ENCODE data around the gene MINDY4.
"Not testable (repeated sequence)": the region's sequence is repeated elsewhere in the genome, so short reads cannot be mapped to it uniquely, and the experiment has no call there.

Gene MINDY4

DNA sequence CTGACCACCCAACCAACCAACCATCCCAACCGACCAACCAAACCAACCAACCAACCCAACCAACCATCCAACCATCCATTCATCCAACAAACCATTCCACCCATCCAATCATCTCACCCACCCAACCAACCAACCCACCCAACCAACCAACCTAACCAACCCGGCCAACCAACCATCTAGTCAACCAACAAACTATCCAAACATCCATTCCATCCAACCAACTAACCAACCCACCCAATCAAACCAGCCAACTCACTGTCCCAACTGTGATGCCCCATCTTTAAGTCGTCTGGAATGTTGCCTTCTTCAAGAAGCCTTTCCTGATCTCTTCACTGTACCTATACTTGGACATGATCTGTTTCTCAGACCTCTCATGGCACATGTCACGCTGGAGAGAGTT lies 31.6 kb downstream of the MINDY4 start:
- DNase-seq (ENCODE audit: low spot score): no peak

DNA sequence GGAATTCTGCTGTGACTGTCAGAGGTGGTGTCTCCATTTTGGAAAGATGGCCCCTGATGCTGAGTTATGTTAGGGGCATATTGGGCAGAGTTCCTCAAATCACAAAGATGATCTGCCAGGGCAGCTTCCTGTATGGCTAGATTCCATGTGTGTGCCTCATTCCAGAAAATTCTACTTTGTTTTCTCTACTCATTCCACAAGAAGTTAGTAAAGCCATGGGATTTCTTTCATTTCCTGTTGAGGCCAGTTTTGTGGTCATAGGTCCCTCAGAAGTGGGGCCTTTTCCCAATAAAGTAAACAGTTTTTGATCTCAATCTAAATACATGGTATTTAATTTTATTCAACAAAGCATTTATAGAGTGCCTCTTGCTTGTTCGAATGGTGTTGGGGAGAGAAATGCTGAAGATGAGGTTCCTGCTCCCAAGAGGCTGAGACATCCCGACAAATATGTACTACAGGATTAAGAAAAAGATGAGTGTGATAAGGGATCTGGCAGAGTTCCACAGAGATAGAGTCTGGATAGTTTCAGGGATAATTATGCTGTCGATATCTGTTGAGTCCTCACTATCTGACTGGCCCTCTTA lies 33.0 kb downstream of the MINDY4 start:
- DNase-seq (ENCODE audit: low spot score): peak; percentile 82

DNA sequence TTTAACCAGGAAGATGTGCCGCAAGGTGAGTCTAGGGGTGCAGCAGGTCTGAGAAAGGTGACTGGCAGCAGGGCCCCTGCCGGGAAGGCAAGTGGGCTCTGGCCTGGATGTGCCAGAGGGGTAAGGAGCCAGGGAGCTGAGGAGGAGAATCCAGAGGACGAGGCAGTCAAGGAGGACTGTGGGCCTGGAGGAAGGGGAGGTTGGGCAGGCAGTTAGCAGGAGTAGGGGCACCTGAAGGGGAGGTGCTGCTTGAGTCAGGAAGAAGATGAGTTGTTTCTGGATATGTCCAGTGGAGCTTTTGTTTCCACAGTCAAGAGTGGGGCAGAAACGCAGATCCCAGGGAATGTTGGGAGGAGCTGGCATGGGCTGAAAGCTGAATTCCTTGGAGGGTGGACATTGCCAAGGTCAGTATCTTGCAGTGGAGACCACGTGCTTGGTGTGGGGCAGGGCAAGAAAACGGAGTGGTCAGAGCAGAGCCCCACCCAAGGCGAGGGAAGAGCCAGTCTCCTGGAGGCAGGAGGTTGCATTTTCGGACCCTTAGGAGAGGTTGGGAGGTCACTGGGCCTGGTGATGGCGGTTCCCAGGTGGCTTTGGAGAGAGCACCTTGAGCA lies 34.0 kb downstream of the MINDY4 start:
- no peak for DNase-seq (ENCODE audit: low spot score)

DNA sequence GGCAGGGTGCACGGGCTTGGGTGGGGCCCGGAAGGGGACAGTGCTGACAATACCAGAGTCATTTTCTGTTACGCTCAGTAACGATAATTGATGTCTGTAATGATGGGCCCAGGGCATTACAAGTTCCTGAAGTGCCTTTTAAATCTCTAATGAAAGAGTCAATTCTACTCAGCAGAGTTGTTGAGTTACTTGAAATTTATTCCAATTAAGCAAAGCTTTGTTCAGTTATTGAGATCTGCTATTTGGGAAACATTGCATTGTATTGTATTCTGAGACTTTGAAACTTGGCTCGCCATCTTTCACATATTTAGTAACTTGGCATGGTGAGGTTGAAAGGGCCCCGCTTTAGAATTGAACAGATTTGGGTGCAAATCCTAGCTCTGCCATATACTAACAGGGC lies 34.7 kb downstream of the MINDY4 start:
- DNase-seq (ENCODE audit: low spot score): no peak

DNA sequence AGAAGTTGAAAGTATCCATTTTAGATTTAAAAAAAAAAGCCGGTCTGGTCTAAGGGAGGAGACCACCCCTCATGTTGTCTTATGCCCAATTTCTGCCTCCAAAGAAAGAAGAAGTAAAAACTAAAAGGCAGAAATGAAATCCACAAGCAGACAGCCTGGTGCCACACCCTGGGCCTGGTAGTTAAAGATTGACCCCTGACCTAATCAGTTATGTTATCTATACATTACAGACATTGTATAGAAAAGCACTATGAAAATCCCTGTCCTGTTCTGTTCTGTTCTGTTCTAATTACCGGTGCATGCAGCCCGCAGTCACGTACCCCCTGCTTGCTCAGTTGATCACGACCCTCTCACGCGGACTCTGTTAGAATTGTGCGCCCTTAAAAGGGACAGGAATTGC lies 36.3 kb downstream of the MINDY4 start:
- not testable (repeated sequence) for DNase-seq (ENCODE audit: low spot score)

DNA sequence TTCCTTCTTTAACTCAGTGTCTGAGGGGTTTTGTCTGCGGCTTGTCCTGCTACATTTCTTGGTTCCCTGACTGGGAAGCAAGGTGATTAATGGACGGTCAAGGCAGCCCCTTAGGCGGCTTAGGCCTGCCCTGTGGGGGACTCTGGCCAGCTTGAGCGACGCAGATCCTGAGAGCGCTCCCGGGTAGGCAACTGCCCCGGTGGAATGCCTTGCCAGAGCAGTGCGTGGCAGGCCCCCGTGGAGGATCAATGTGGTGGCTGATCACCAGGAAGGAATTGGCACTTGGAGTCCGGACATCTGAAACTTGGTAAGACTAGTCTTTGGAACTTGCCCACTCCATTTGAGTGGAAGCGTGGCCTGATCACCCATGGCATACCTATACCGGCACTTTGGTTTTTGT lies 36.7 kb downstream of the MINDY4 start:
- DNase-seq (ENCODE audit: low spot score): not testable (repeated sequence)

GRCh38 chr7:30810986-30811385 lies 39.8 kb downstream of the MINDY4 start:
- no peak for DNase-seq (ENCODE audit: low spot score)

GRCh38 chr7:30812676-30813075 lies 41.5 kb downstream of the MINDY4 start:
- DNase-seq (ENCODE audit: low spot score): no peak

- DNase-seq (ENCODE audit: low spot score): no peak
Measured at GRCh38 chr7:30813466-30813865, 42.2 kb downstream of the MINDY4 start.

DNA sequence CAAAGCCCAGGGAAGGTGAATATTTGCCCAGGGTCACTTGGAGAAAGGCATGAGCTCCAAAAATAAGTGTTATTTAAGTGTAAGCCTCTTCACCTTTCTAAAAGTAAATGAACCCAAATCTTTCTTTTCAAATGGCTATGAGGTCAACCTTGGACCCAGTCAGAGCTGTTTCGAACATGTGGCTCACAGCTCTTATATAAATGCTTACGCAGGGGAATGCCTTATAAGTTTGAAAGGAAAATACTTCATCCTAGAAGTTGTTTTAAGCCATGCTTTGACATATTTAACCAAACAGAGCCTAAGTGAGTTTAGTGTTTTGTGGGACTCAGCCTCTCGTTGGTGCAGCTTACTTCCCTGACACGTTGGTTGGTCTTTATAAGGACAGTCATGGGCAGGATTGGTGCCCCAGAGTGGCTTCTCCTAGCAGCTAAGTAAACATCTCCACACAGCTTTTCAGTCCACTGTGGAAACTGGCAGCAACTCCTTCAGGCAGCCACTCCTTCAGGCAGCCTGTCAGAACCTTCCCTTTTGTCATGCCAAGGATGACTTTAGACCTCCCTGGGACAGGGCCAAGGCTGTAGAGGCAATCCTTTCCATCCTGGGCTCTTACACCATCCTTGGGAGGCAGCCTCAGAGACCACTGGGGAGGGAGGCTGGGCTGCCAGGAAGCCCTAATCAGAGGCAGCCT lies 43.6 kb downstream of the MINDY4 start:
- DNase-seq (ENCODE audit: low spot score): no peak

DNA sequence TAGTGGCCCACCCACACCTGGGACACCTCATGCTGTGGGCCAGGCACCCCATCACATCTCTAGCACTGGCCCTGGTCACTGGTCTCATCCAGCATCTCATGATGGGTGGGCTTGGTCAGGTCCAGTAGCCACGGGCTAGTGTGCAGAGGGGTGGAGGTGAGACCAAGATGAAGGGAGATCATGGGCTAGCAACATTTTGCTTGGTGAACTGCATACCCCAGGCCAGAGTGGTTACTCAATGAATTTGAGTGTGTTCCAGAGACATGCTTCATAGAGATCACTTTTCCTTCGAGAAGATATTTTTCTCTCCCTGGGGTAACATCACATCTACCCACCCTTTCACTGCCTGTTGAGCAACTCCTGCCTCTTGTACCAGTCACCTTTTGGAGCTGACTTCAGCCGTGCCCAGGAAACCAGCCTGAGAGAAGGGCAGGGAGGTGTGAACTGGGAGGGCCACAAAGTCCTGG lies 44.2 kb downstream of the MINDY4 start:
- DNase-seq (ENCODE audit: low spot score): no peak

DNA sequence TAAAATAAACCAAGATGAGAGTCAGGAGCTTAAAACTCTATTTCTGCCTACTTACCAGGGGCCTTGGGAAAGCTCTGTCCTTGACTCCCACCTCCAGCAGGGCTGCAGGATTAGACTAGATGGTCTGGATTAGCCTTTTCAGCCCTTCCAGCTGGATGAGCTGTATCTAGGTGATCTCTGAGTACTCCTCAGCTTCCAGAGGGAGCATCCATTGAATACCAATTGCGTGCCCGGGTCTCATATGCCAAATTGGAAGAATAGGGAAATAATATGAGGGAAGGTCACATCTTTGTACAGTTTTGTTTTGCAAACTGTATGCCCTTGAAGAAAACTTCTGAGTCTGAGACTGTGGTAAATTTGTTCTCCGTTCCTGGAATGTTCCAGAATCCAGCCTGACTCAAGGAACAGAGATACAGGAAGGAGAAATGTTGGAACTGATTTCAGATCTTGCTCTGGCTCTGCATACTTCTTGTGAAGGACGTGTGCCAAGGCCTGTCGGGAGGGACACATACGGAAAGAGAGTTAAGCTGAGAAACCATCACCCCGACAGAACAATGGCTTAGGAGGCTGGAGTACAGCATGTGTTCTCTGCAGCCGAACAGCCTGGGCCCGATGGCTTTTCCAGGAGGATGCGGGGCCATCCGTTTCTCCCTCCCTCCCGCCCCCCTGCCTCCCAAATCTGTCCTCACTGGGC lies 44.9 kb downstream of the MINDY4 start:
- no peak for DNase-seq (ENCODE audit: low spot score)

GRCh38 chr7:30816645-30817370 lies 45.6 kb downstream of the MINDY4 start:
- no peak for DNase-seq (ENCODE audit: low spot score)

GRCh38 chr7:30817371-30817767 lies 46.2 kb downstream of the MINDY4 start:
- no peak for DNase-seq (ENCODE audit: low spot score)

GRCh38 chr7:30824821-30825720 lies 53.9 kb downstream of the MINDY4 start:
- no peak for DNase-seq (ENCODE audit: low spot score)

DNA sequence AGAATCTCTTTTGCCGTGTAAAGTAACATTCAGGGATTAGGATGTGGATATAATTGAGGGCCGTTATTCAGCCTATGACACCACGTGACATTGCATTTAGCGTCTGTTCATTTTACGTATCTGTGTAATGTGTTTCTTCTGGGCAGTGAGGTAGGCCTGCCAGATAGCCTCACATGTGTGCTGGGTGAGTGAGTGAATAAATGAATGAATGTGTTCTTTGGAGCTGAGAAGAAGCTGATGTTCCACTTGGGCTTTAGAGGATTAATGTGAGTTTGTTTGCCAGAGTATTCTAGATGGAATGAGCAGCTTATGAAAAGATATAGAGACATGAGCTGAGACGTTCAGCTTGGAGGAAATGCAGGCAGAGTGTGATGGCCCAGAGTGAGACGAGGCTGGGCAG lies 55.0 kb downstream of the MINDY4 start:
- no peak for DNase-seq (ENCODE audit: low spot score)

GRCh38 chr7:30828591-30828990 lies 57.4 kb downstream of the MINDY4 start:
- no peak for DNase-seq (ENCODE audit: low spot score)

GRCh38 chr7:30829471-30829870 lies 58.3 kb downstream of the MINDY4 start:
- no peak for DNase-seq (ENCODE audit: low spot score)

GRCh38 chr7:30831227-30831626 lies 60.0 kb downstream of the MINDY4 start:
- DNase-seq (ENCODE audit: low spot score): no peak

DNA sequence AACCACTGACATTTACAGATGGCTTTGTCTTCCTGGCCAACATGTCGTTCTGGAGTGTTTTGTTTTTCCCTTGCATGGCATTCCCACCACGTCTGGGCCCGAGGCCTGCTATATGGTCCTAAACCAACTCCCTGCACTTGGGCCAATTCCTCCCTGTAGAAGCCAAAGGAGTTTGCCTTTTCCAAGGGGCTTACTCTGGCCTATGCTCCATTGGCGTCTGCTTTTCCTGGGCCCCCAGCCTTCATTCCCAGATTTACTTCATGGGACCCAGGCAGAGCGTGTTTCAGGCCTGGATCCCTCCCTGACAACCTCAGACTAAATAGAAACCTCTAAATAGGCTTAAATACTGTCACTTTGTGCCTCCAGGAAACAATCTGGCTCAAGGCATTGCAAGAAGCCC lies 60.7 kb downstream of the MINDY4 start:
- DNase-seq (ENCODE audit: low spot score): no peak
